WTC11 (cell line): ENCODE results near the gene PRF1.

Experiments
- ATF3 ChIP-seq: sonication (generic); formaldehyde crosslinking; conservative IDR thresholded peaks from 2 replicates; pipeline ENCODE4 v1.8.1; 2022; ENCODE audit warnings: mild to moderate bottlenecking, missing genetic modification reagents
- CTCF ChIP-seq: fragments of 200-600 bp; IDR thresholded peaks from 2 replicates; pipeline ENCODE4 v1.8.0; 2022; ENCODE audit warnings: antibody characterized with exemption
- ETV6 ChIP-seq: sonication (generic); formaldehyde crosslinking; IDR thresholded peaks from 2 replicates; pipeline ENCODE4 v1.8.1; 2022; ENCODE audit warnings: mild to moderate bottlenecking, missing genetic modification reagents
- FOXJ3 ChIP-seq: sonication (generic); formaldehyde crosslinking; IDR thresholded peaks from 2 replicates; pipeline ENCODE4 v1.9.0; 2021; ENCODE audit warnings: missing genetic modification reagents, mild to moderate bottlenecking, borderline replicate concordance
- GRHL2 ChIP-seq: fragments of 250-450 bp; sonication (Bioruptor Pico); IDR thresholded peaks from 2 replicates; pipeline ENCODE4 v1.8.0; 2022; ENCODE audit warnings: mild to moderate bottlenecking, moderate library complexity; ENCODE audit not compliant: insufficient replicate concordance, severe bottlenecking
- JUN ChIP-seq: sonication (generic); formaldehyde crosslinking; IDR thresholded peaks from 2 replicates; pipeline ENCODE4 v1.8.0; 2023; ENCODE audit warnings: mild to moderate bottlenecking, missing genetic modification reagents
- MYBL2 ChIP-seq: sonication (generic); formaldehyde crosslinking; IDR thresholded peaks from 2 replicates; pipeline ENCODE4 v1.8.1; 2023; ENCODE audit warnings: mild to moderate bottlenecking, moderate library complexity, missing genetic modification reagents
- NFYB ChIP-seq: sonication (generic); formaldehyde crosslinking; conservative IDR thresholded peaks from 2 replicates; pipeline ENCODE4 v1.8.0; 2022; ENCODE audit warnings: low read depth, missing genetic modification reagents
- TF ChIP-seq, protein P1 (sequence below): sonication (generic); formaldehyde crosslinking; IDR thresholded peaks from 2 replicates; pipeline ENCODE4 v1.8.1; 2022; ENCODE audit warnings: missing genetic modification reagents, borderline replicate concordance
- TF ChIP-seq, protein P2 (sequence below): sonication (generic); formaldehyde crosslinking; IDR thresholded peaks from 2 replicates; pipeline ENCODE4 v1.8.0; 2023; ENCODE audit warnings: missing genetic modification reagents
- TF ChIP-seq, protein P3 (sequence below): sonication (generic); formaldehyde crosslinking; IDR thresholded peaks from 2 replicates; pipeline ENCODE4 v1.8.1; 2023; ENCODE audit warnings: mild to moderate bottlenecking, missing genetic modification reagents, moderate library complexity
- TF ChIP-seq, protein P4 (sequence below): sonication (generic); formaldehyde crosslinking; IDR thresholded peaks from 2 replicates; pipeline ENCODE4 v1.8.0; 2023; ENCODE audit warnings: missing genetic modification reagents, mild to moderate bottlenecking, borderline replicate concordance

DNA sequence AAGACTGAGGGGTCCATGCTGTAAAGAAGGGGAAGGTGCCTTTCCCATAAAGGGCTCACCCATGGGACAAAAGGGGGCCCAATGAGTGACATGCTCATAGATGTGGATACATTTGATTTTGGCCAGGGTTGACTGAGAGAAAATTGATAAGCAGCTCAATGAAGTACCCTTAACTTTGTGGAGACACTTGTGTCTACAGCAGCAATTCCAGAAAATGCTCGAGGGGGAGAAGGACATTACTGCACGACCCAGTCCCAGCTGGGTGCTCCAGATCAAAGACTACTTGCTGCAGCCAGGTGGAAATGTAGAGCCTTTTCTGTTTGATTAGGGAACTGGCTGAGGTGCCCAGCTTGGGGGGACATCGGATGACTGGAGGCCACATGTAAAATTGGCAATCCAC lies 47.6 kb upstream of the PRF1 start:
- TF ChIP-seq, protein P1, sequence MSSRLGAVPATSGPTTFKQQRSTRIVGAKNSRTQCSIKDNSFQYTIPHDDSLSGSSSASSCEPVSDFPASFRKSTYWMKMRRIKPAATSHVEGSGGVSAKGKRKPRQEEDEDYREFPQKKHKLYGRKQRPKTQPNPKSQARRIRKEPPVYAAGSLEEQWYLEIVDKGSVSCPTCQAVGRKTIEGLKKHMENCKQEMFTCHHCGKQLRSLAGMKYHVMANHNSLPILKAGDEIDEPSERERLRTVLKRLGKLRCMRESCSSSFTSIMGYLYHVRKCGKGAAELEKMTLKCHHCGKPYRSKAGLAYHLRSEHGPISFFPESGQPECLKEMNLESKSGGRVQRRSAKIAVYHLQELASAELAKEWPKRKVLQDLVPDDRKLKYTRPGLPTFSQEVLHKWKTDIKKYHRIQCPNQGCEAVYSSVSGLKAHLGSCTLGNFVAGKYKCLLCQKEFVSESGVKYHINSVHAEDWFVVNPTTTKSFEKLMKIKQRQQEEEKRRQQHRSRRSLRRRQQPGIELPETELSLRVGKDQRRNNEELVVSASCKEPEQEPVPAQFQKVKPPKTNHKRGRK: no peak
- TF ChIP-seq JUN (CRISPR knock-in tag): no peak
- TF ChIP-seq CTCF: no peak
- TF ChIP-seq, protein P2, sequence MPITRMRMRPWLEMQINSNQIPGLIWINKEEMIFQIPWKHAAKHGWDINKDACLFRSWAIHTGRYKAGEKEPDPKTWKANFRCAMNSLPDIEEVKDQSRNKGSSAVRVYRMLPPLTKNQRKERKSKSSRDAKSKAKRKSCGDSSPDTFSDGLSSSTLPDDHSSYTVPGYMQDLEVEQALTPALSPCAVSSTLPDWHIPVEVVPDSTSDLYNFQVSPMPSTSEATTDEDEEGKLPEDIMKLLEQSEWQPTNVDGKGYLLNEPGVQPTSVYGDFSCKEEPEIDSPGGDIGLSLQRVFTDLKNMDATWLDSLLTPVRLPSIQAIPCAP (CRISPR knock-in tag): no peak
- TF ChIP-seq MYBL2 (CRISPR knock-in tag): no peak
- TF ChIP-seq, protein P3, sequence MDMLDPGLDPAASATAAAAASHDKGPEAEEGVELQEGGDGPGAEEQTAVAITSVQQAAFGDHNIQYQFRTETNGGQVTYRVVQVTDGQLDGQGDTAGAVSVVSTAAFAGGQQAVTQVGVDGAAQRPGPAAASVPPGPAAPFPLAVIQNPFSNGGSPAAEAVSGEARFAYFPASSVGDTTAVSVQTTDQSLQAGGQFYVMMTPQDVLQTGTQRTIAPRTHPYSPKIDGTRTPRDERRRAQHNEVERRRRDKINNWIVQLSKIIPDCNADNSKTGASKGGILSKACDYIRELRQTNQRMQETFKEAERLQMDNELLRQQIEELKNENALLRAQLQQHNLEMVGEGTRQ (CRISPR knock-in tag): no peak
- no peak for TF ChIP-seq ETV6 (CRISPR knock-in tag)
- TF ChIP-seq FOXJ3 (CRISPR knock-in tag): no peak
- TF ChIP-seq GRHL2 (CRISPR knock-in tag): no peak
- TF ChIP-seq ATF3 (CRISPR knock-in tag): no peak
- TF ChIP-seq, protein P4, sequence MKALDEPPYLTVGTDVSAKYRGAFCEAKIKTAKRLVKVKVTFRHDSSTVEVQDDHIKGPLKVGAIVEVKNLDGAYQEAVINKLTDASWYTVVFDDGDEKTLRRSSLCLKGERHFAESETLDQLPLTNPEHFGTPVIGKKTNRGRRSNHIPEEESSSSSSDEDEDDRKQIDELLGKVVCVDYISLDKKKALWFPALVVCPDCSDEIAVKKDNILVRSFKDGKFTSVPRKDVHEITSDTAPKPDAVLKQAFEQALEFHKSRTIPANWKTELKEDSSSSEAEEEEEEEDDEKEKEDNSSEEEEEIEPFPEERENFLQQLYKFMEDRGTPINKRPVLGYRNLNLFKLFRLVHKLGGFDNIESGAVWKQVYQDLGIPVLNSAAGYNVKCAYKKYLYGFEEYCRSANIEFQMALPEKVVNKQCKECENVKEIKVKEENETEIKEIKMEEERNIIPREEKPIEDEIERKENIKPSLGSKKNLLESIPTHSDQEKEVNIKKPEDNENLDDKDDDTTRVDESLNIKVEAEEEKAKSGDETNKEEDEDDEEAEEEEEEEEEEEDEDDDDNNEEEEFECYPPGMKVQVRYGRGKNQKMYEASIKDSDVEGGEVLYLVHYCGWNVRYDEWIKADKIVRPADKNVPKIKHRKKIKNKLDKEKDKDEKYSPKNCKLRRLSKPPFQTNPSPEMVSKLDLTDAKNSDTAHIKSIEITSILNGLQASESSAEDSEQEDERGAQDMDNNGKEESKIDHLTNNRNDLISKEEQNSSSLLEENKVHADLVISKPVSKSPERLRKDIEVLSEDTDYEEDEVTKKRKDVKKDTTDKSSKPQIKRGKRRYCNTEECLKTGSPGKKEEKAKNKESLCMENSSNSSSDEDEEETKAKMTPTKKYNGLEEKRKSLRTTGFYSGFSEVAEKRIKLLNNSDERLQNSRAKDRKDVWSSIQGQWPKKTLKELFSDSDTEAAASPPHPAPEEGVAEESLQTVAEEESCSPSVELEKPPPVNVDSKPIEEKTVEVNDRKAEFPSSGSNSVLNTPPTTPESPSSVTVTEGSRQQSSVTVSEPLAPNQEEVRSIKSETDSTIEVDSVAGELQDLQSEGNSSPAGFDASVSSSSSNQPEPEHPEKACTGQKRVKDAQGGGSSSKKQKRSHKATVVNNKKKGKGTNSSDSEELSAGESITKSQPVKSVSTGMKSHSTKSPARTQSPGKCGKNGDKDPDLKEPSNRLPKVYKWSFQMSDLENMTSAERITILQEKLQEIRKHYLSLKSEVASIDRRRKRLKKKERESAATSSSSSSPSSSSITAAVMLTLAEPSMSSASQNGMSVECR (CRISPR knock-in tag): no peak
- no peak for TF ChIP-seq NFYB (CRISPR knock-in tag)
